ENCODE data around the gene PTPN14. TPM values are rescaled to one million over a fixed set of nuclear protein-coding genes. Genes with fewer than 3 reads are reported as not detected.

The PTPN14 gene
- polyA plus RNA-seq, 4 donors = 29.6 to 42.9 (median 33.5) TPM

GRCh38 chr1:214349008-214349407 is 202.4 kb downstream of the PTPN14 start:
- no peak for DNase-seq (ENCODE audit: low read depth in 4 of 4, low spot score in 2 of 4)

GRCh38 chr1:214344897-214345296 is 206.5 kb downstream of the PTPN14 start:
- DNase-seq (ENCODE audit: low read depth in 4 of 4, low spot score in 2 of 4) = no peak

GRCh38 chr1:214342525-214342924 is 208.9 kb downstream of the PTPN14 start:
- no peak for DNase-seq (ENCODE audit: low read depth in 4 of 4, low spot score in 2 of 4)

- no peak for DNase-seq (ENCODE audit: low read depth in 4 of 4, low spot score in 2 of 4)
These were observed 209.5 kb downstream of the PTPN14 start for GRCh38 chr1:214341932-214342331.

GRCh38 chr1:214341459-214341858 is 209.9 kb downstream of the PTPN14 start:
- no peak for DNase-seq (ENCODE audit: low read depth in 4 of 4, low spot score in 2 of 4)

DNA sequence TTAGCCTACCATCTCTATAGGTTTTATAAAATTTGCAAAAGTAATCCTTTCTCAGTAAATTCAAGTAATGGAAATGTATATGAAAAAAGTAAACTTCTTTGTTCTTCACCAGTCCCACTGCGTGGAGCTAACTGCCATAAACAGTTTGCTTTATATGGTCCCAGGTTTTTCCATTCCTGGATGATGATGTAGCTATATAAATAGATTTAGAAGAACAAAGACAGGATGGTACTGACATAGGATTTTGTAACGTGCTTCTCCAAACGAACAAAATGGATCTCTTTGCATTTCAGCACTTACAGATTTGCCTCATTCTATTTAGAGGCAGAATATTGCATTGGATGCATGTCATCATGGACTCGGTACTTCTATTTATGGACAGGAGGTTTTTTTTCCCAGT is 213.2 kb downstream of the PTPN14 start:
- no peak for DNase-seq (ENCODE audit: low read depth in 4 of 4, low spot score in 2 of 4)

DNA sequence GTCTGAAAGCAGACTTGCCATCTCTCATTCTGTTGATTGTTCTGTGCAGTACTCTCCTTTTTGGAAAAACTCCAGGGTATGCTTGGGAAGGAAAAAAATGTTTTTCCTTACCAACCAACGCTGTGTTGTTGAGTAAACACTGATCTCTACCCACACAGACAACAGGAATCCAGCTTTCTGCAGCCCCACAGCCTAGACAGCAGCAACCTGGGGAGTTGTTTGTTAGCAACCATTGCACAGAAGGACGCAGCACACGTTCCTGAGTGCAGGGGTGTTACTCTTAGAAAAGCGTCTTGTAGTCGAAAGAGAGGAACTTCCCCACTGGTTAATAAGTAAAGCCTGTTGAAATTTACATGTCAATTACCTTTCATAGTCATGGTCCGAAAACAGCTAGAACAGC is 213.9 kb downstream of the PTPN14 start:
- DNase-seq (ENCODE audit: low read depth in 4 of 4, low spot score in 2 of 4) = no peak

DNA sequence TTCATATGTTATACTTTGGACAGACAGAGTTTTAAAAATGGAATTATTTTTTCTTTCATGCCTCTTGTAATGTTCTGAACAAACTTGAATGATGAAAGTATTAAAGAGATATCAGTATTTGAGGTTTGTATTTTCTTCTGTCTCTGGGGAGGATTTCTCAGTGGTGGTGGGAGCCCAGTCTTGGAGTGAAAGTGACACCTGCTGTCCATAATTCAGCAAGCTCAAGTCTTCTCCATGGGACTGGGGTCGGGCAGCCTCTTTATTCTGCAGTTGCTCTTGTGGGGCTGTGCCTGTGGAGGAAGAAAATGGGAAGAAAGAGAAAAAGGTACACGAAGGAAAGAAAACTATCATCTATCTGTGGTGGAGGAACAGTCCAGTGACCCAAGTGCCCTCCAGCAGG is 214.4 kb downstream of the PTPN14 start:
- no peak for DNase-seq (ENCODE audit: low read depth in 4 of 4, low spot score in 2 of 4)

GRCh38 chr1:214335567-214335966 is 215.8 kb downstream of the PTPN14 start:
- no peak for DNase-seq (ENCODE audit: low read depth in 4 of 4, low spot score in 2 of 4)

DNA sequence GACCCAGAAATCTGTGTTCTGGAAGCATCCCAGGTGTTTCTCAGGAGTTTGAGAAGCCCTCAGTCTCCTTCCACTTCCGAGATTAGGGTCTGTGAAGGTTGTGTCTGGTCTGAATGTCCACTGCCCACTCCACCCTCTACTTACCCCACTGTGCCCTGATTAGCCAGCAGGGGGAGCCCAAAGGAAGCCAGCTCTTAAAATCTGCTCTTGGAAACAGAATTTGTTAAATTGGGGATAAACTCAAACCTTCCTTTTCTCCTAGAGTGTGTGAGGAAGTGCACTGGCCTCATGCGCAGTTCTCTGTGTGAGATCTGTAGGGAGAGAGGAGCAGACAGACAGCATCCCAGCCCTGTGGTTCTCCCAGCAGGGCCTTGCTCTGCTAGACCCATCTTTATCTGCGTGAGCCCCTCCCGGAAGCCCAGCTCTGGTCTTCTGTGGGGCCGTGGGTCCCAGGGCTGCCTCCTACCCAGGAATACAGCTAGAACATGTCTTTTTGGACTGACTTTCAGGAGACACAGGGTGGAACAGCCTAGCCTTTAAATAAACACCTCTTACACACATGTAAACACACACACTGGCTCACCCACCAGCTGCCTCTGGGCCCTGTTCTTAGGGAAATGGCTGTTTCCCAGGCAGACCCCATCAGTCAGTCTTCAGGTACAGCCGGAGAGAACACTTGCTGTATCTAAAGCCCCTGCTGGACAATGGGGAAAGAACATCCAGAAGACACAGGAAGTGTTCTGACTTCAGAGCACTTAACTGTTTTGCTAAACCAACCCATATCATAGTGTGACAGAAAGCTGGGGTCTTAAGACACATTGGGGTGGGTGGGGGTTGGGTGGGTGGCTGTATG is 218.2 kb downstream of the PTPN14 start:
- no peak for DNase-seq (ENCODE audit: low read depth in 4 of 4, low spot score in 2 of 4)

GRCh38 chr1:214331827-214332423 is 219.5 kb downstream of the PTPN14 start:
- DNase-seq (ENCODE audit: low read depth in 4 of 4, low spot score in 2 of 4) = no peak

DNA sequence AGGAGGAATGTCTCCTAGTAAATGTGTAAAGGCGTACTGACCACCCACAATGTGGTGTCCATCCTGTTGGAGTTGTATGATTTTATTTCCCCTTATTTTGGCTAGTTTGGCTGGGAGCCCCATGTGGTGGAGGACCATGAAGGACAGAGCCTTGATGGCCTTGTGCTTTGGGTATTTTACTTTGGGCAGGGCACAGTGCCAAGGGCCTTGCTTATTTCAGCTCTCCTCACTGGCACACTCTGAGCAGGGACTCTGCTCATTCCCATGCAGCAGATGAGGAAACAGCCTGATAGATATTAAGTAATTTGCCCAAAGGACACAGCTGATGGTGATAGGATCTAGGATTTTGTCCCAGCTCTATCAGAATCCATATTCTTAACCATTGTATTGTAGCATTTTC is 220.2 kb downstream of the PTPN14 start:
- no peak for DNase-seq (ENCODE audit: low read depth in 4 of 4, low spot score in 2 of 4)

DNA sequence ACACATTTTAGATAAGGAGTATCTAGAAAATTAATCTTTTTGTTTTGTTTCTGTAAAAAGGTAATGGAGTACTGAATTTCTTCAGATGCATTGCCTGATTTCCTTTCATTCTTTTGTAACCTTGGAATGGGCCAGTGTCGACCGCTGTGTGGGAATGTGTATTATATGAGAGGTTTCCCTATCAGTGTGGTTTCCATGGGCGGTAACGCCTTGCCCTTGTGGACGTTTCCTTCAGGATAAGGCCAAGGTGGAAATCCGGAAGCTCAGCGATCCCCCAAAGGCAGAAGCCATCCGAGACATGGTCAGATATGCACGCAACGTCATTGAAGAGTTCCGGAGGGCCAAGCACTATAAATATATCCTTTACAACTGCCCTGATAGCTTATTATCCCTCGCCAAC is 220.7 kb downstream of the PTPN14 start:
- DNase-seq (ENCODE audit: low read depth in 4 of 4, low spot score in 2 of 4) = no peak

DNA sequence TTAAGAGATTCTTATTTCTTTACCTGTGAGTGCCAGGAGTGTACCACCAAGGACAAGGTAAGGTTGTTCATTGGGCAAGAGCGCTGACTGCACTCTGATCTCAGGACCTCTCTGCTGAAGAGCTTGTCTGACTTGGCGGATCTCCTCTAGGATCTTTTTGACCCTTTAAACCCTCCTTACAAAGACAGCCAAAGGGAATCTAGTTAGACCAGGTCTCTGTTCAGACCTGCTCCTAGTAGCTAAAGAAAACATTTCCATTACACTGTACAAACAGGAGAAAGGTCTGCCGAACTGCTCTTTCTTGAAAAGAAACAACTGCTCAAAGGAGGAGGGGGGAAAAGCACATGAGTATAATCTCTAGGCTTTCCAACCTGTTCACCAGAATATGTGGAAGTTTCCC is 221.2 kb downstream of the PTPN14 start:
- DNase-seq (ENCODE audit: low read depth in 4 of 4, low spot score in 2 of 4) = no peak

- no peak for DNase-seq (ENCODE audit: low read depth in 4 of 4, low spot score in 2 of 4)
These were observed 221.8 kb downstream of the PTPN14 start for GRCh38 chr1:214329470-214330220.

DNA sequence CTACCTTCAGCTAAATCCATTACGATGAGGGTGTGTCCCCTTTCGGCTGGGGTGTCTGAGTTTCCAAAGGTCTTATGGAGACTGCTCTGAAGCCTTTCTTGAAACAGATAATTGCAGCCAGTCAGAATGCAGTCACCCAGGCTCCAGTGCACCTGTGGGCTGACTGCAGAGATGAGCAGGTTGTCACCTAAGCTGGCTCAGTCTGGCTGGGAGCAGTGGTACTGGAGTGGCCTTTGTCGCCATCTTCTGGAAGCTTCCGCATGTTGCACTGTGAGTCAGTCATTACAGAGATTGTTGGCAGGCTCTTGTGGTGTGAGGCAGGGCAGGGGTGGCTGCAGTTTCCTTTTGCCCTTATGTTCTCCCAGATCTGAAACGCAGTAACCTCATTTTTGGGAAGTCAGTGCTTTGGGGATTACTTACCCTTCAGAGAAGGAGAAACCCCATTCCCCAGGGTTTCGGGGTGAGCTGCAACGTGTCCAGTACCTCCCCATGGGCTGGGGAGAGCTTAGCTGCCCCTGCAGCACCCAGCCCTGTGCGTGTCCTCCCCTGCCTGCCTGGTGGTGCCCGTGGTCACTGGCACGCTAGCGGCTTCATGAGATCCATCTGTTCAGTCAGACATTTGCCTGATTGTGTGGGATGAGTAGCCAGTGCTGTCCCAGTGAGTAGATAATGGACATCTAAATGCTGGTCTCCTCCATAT is 222.5 kb downstream of the PTPN14 start:
- DNase-seq (ENCODE audit: low read depth in 4 of 4, low spot score in 2 of 4) = peak; percentile 48 to 85 (median 59)

- DNase-seq (ENCODE audit: low read depth in 4 of 4, low spot score in 2 of 4) = no peak
These were observed 223.9 kb downstream of the PTPN14 start for GRCh38 chr1:214327514-214327913.

GRCh38 chr1:214326406-214326805 is 225.0 kb downstream of the PTPN14 start:
- no peak for DNase-seq (ENCODE audit: low read depth in 4 of 4, low spot score in 2 of 4)

DNA sequence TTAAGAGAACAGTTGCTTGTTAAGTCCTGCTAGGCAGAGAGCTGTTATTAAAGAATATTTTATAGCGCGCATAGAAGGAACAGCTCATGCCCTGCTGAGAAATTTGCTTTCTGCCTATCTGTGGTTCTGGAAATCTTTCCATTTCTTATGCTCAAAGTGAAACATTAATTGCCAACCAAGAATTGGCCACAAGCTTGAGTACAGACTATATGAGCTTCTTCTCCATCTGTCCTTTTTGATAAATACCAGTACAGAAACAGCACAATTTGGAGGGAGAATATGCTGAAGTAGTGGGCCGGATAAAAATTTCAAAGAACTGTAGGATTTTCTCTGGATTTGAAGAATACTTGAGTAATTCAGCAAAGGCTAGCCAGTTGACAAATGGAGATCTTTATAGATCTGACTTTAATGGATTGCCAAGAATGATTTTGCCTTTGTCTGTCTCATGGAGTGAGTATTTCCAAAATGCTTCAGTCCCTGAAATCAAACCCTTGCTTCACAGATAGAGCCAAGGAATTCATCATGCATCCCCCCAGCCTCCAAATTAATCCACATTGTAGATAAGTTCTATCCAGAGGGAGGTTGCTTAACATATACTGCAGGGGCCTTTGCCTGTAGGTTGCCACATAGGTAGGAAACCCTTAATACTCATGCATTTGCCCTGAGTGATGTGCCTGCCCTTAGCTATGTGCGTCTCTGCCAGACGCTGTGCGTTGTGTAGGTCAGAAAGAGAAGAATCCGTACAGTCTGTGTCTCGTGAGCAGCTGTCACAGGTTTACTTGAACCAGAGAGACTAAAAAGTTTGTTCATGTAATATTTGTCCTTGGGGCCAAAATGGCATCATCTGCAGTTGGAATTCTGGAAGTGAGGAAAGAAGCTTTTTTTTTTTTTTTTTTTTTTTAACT is 226.3 kb downstream of the PTPN14 start:
- no peak for DNase-seq (ENCODE audit: low read depth in 4 of 4, low spot score in 2 of 4)
